ENCODE measurements around the gene GRIK3.

DNA sequence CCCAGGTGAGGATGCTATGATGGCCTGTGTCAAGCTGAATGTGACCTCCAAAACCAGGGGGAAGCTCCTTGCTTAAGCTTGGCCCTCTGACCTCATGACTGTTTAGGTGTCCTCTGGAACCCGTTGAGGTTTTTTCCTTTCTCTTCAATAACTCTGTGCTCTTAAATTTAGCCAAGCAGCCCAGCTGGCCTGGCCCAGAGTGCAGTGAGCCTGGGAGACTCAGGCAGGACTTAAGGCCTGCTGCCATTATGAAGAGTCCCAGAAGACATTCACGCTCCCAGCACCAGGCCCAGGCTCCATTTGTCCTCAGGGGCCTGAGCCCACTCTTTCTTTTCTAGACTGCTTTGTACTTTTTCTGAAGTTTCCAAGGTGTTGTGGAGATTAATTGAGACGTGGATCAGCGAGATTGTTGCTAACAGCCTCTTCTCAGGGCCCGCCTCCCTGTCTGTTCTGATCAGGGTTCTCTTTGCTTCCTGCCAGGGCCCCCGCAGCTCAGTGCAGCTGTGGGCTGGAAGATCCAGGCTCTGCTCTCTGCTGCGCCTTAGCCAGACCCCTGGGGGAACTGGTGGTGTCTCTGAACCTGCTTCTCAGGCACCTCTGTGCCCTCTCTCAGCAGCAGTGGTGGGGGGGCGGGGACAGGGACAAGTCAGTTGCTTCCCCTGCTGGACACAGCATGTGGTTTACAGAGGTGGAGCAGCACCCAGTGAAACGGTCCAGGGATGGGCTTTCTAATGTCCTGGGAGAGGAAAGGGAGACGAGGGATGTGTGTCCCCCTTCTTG is 124.2 kb downstream of the GRIK3 start:
- TF ChIP-seq, protein P1, sequence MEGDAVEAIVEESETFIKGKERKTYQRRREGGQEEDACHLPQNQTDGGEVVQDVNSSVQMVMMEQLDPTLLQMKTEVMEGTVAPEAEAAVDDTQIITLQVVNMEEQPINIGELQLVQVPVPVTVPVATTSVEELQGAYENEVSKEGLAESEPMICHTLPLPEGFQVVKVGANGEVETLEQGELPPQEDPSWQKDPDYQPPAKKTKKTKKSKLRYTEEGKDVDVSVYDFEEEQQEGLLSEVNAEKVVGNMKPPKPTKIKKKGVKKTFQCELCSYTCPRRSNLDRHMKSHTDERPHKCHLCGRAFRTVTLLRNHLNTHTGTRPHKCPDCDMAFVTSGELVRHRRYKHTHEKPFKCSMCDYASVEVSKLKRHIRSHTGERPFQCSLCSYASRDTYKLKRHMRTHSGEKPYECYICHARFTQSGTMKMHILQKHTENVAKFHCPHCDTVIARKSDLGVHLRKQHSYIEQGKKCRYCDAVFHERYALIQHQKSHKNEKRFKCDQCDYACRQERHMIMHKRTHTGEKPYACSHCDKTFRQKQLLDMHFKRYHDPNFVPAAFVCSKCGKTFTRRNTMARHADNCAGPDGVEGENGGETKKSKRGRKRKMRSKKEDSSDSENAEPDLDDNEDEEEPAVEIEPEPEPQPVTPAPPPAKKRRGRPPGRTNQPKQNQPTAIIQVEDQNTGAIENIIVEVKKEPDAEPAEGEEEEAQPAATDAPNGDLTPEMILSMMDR (IDR thresholded peaks at IDR 0.05; ENCODE audit: low read depth, low read length, missing input control) = no peak
- TF ChIP-seq, protein P2, sequence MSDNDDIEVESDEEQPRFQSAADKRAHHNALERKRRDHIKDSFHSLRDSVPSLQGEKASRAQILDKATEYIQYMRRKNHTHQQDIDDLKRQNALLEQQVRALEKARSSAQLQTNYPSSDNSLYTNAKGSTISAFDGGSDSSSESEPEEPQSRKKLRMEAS (IDR thresholded peaks at IDR 0.05) = no peak
- TF ChIP-seq SP1 (IDR thresholded peaks at IDR 0.05) (no peak), NR2F2 (IDR thresholded peaks at IDR 0.05) (no peak), TAF1 (conservative IDR thresholded peaks at IDR 0.05) (no peak), EGR1 (IDR thresholded peaks at IDR 0.05; ENCODE audit: low read depth in 2 of 2) (no peak), GABPA (IDR thresholded peaks at IDR 0.05 in 1 of 2, conservative IDR thresholded peaks at IDR 0.05 in 1 of 2) (no peak), FOXA1 (IDR thresholded peaks at IDR 0.05) (no peak)
- TF ChIP-seq, protein P3, sequence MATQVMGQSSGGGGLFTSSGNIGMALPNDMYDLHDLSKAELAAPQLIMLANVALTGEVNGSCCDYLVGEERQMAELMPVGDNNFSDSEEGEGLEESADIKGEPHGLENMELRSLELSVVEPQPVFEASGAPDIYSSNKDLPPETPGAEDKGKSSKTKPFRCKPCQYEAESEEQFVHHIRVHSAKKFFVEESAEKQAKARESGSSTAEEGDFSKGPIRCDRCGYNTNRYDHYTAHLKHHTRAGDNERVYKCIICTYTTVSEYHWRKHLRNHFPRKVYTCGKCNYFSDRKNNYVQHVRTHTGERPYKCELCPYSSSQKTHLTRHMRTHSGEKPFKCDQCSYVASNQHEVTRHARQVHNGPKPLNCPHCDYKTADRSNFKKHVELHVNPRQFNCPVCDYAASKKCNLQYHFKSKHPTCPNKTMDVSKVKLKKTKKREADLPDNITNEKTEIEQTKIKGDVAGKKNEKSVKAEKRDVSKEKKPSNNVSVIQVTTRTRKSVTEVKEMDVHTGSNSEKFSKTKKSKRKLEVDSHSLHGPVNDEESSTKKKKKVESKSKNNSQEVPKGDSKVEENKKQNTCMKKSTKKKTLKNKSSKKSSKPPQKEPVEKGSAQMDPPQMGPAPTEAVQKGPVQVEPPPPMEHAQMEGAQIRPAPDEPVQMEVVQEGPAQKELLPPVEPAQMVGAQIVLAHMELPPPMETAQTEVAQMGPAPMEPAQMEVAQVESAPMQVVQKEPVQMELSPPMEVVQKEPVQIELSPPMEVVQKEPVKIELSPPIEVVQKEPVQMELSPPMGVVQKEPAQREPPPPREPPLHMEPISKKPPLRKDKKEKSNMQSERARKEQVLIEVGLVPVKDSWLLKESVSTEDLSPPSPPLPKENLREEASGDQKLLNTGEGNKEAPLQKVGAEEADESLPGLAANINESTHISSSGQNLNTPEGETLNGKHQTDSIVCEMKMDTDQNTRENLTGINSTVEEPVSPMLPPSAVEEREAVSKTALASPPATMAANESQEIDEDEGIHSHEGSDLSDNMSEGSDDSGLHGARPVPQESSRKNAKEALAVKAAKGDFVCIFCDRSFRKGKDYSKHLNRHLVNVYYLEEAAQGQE (IDR thresholded peaks at IDR 0.05) = no peak
- TF ChIP-seq, protein P4, sequence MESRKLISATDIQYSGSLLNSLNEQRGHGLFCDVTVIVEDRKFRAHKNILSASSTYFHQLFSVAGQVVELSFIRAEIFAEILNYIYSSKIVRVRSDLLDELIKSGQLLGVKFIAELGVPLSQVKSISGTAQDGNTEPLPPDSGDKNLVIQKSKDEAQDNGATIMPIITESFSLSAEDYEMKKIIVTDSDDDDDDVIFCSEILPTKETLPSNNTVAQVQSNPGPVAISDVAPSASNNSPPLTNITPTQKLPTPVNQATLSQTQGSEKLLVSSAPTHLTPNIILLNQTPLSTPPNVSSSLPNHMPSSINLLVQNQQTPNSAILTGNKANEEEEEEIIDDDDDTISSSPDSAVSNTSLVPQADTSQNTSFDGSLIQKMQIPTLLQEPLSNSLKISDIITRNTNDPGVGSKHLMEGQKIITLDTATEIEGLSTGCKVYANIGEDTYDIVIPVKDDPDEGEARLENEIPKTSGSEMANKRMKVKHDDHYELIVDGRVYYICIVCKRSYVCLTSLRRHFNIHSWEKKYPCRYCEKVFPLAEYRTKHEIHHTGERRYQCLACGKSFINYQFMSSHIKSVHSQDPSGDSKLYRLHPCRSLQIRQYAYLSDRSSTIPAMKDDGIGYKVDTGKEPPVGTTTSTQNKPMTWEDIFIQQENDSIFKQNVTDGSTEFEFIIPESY (IDR thresholded peaks at IDR 0.05) = no peak

Data from liver (tissue), 3 donors.